ENCODE results near the gene TMEM86B.
"Not testable (repeated sequence)": the region's sequence is repeated elsewhere in the genome, so short reads cannot be mapped to it uniquely, and the experiment has no call there.

The TMEM86B gene

GRCh38 chr19:55223291-55224037 is 5.1 kb downstream of the TMEM86B start:
- no peak for DNase-seq (ENCODE audit: low read depth in 2 of 2)

GRCh38 chr19:55220525-55220924 is 8.0 kb downstream of the TMEM86B start:
- DNase-seq (ENCODE audit: low read depth in 2 of 2) = no peak

- DNase-seq (ENCODE audit: low read depth in 2 of 2) = peak in 1 of 2 donors; percentile 28
These were observed 11.9 kb downstream of the TMEM86B start for GRCh38 chr19:55216461-55217198.

- DNase-seq (ENCODE audit: low read depth in 2 of 2) = no peak
These were observed 15.0 kb downstream of the TMEM86B start for GRCh38 chr19:55213547-55213946.

- no peak for DNase-seq (ENCODE audit: low read depth in 2 of 2)
These were observed 16.1 kb downstream of the TMEM86B start for GRCh38 chr19:55212447-55212846.

- no peak for DNase-seq (ENCODE audit: low read depth in 2 of 2)
These were observed 18.7 kb downstream of the TMEM86B start for GRCh38 chr19:55209693-55210472.

GRCh38 chr19:55208880-55209692 is 19.5 kb downstream of the TMEM86B start, which contains the start of gene PTPRH:
Gene PTPRH, minus strand, starts transcription at chr19:55209501. Its CDS starts 68 bp downstream, at chr19:55209433.
- no peak for DNase-seq (ENCODE audit: low read depth in 2 of 2)

GRCh38 chr19:55206664-55207500 is 21.7 kb downstream of the TMEM86B start:
- DNase-seq (ENCODE audit: low read depth in 2 of 2) = no peak

- not testable (repeated sequence) for DNase-seq (ENCODE audit: low read depth in 2 of 2)
These were observed 26.4 kb downstream of the TMEM86B start for GRCh38 chr19:55202199-55202598.

- DNase-seq (ENCODE audit: low read depth in 2 of 2) = no peak
These were observed 28.9 kb downstream of the TMEM86B start for GRCh38 chr19:55199620-55200204.

GRCh38 chr19:55198651-55199050 is 29.9 kb downstream of the TMEM86B start:
- no peak for DNase-seq (ENCODE audit: low read depth in 2 of 2)

- DNase-seq (ENCODE audit: low read depth in 2 of 2) = no peak
These were observed 31.0 kb downstream of the TMEM86B start for GRCh38 chr19:55197528-55197927.

- DNase-seq (ENCODE audit: low read depth in 2 of 2) = no peak
These were observed 31.8 kb downstream of the TMEM86B start for GRCh38 chr19:55196803-55197202.

GRCh38 chr19:55193481-55193880 is 35.1 kb downstream of the TMEM86B start:
- DNase-seq (ENCODE audit: low read depth in 2 of 2) = no peak

GRCh38 chr19:55189403-55189835 is 39.1 kb downstream of the TMEM86B start:
- no peak for DNase-seq (ENCODE audit: low read depth in 2 of 2)

- no peak for DNase-seq (ENCODE audit: low read depth in 2 of 2)
These were observed 39.9 kb downstream of the TMEM86B start for GRCh38 chr19:55188625-55189024.

GRCh38 chr19:55186080-55186479 is 42.5 kb downstream of the TMEM86B start:
- no peak for DNase-seq (ENCODE audit: low read depth in 2 of 2)

- no peak for DNase-seq (ENCODE audit: low read depth in 2 of 2)
These were observed 46.8 kb downstream of the TMEM86B start for GRCh38 chr19:55181740-55182139.

GRCh38 chr19:55179606-55180484 is 48.7 kb downstream of the TMEM86B start, which contains the start of gene SYT5:
Gene SYT5, minus strand, starts transcription at chr19:55180289. Its CDS starts 1,248 bp downstream, at chr19:55179041.
- DNase-seq (ENCODE audit: low read depth in 2 of 2) = peak; percentile 10 to 50

Measured in stimulated activated CD4-positive, alpha-beta T cell treated with anti-CD3 and anti-CD28 coated beads, Interleukin-1b, Interleukin-23, amount 100 ng/mL, for 1 hour (primary cell).